Measurements from ENCODE around the gene WNT10A. TPM values are rescaled to one million over a fixed set of nuclear protein-coding genes. Genes with fewer than 3 reads are reported as not detected.

Gene WNT10A
- total and polyA plus RNA-seq, 8 donors = 4.3 to 6.7 TPM; not detected in 6

DNA sequence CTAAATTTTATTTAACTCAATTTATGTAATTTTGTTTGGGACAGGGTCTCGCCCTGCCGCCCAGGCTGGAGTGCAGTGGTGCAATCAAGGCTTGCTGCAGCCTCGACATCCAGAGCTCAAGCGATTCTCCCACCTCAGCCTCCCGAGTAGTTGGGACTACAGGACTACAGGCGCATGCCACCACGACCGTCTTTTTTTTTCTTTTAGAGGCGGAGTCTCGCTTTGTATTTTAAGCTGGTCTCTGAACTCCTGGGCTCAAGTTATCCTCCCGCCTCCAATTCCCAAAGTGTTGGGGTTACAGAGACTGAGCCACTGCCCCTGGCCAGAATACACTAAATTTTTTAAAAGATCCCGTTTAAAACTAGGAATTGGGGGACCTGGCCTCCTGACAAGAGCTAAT, 18.5 kb downstream of the WNT10A start:
- Histone ChIP-seq H3K36me3 (no peaks in the 10 kb centered on the region), H3K4me3 (no peak overlapping the region), H3K27me3 (peaks cover 10 to 98% (median 61%) of the 10 kb centered on the region in 3 donors), H3K9me3 (no peaks in the 10 kb centered on the region), H3K27ac (no peak overlapping the region), H3K4me1 (peaks cover 19 to 30% (median 23%) of the 10 kb centered on the region in 4 donors)
- TF ChIP-seq POLR2AphosphoS5 (IDR thresholded peaks at IDR 0.05) (no peak), POLR2A (IDR thresholded peaks at IDR 0.05) (no peak), EP300 (IDR thresholded peaks at IDR 0.05) (no peak)
- TF ChIP-seq, protein P1, sequence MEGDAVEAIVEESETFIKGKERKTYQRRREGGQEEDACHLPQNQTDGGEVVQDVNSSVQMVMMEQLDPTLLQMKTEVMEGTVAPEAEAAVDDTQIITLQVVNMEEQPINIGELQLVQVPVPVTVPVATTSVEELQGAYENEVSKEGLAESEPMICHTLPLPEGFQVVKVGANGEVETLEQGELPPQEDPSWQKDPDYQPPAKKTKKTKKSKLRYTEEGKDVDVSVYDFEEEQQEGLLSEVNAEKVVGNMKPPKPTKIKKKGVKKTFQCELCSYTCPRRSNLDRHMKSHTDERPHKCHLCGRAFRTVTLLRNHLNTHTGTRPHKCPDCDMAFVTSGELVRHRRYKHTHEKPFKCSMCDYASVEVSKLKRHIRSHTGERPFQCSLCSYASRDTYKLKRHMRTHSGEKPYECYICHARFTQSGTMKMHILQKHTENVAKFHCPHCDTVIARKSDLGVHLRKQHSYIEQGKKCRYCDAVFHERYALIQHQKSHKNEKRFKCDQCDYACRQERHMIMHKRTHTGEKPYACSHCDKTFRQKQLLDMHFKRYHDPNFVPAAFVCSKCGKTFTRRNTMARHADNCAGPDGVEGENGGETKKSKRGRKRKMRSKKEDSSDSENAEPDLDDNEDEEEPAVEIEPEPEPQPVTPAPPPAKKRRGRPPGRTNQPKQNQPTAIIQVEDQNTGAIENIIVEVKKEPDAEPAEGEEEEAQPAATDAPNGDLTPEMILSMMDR (IDR thresholded peaks at IDR 0.05) = no peak
- 24 to 40% (median 30%) methylated on average over 9 to 12 of the region's 12 CpGs for WGBS, 5 donors
- intact Hi-C loops (cut with DNase I; ENCODE audit: low total_unique reads) = no loop called here
- no peak for DNase-seq

DNA sequence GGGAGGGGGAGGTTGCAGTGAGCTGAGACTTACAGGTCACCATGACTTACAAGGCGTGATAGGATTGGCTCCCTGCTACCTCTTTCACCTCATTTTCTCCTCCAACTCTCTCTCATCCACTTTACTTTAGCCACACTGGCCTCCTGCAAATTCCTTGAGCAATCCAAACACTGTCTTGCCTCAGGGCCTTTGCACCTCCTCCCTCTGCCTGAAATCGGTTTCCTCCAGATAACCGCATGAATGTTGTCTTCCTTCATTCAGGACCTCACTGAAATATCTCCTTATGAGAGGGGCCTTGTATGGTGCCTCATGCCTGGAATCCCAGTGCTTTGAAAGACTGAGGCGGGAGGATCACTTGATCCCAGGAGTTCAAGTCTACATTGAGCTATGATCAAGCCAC, 21.8 kb downstream of the WNT10A start:
- intact Hi-C loops (cut with DNase I; ENCODE audit: low total_unique reads) = no loop called here
- Histone ChIP-seq H3K9me3 (no peaks in the 10 kb centered on the region), H3K36me3 (no peaks in the 10 kb centered on the region), H3K27me3 (peaks cover 2 to 91% (median 32%) of the 10 kb centered on the region in 3 donors), H3K4me3 (no peak overlapping the region), H3K27ac (no peak overlapping the region), H3K4me1 (peaks cover 10 to 14% (median 12%) of the 10 kb centered on the region in 4 donors)
- WGBS, 5 donors = 85 to 91% (median 89%) methylated on average over 4 of the region's 4 CpGs
- TF ChIP-seq, protein P1 (IDR thresholded peaks at IDR 0.05) = no peak
- no peak for TF ChIP-seq POLR2AphosphoS5 (IDR thresholded peaks at IDR 0.05)
- TF ChIP-seq POLR2A (IDR thresholded peaks at IDR 0.05) = no peak
- DNase-seq = no peak

DNA sequence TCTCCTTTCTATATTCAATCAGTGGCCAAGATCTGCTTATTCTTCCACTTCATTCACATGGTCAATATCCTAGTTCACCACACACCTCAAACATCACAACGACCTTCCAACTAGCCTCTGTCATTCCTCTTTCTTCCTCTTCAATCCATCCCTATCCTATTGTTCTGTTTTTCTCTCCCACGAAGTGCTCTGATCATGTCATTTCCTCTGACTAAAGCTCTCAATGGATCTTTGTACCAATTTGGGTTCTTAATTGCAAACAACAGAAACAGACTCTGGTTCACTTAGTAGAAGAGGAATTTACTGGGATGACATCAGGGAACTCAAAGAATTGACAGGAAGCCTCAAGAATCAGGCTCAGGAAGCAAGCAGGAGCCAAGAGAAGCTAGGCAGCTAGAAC, 23.5 kb downstream of the WNT10A start:
- TF ChIP-seq POLR2AphosphoS5 (IDR thresholded peaks at IDR 0.05) (no peak), POLR2A (IDR thresholded peaks at IDR 0.05) (no peak), EP300 (IDR thresholded peaks at IDR 0.05) (no peak)
- TF ChIP-seq, protein P1 (IDR thresholded peaks at IDR 0.05) = no peak
- Histone ChIP-seq H3K9me3 (no peaks in the 10 kb centered on the region), H3K36me3 (no peaks in the 10 kb centered on the region), H3K27ac (no peak overlapping the region), H3K4me3 (no peak overlapping the region), H3K4me1 (peaks cover 0 to 11% (median 8%) of the 10 kb centered on the region in 4 donors), H3K27me3 (peaks cover 0 to 74% (median 14%) of the 10 kb centered on the region in 3 donors)
- no peak for DNase-seq
- intact Hi-C loops (cut with DNase I; ENCODE audit: low total_unique reads) = no loop called here
- WGBS, 5 donors = 22 to 43% (median 31%) methylated on average over 2 of the region's 2 CpGs

DNA sequence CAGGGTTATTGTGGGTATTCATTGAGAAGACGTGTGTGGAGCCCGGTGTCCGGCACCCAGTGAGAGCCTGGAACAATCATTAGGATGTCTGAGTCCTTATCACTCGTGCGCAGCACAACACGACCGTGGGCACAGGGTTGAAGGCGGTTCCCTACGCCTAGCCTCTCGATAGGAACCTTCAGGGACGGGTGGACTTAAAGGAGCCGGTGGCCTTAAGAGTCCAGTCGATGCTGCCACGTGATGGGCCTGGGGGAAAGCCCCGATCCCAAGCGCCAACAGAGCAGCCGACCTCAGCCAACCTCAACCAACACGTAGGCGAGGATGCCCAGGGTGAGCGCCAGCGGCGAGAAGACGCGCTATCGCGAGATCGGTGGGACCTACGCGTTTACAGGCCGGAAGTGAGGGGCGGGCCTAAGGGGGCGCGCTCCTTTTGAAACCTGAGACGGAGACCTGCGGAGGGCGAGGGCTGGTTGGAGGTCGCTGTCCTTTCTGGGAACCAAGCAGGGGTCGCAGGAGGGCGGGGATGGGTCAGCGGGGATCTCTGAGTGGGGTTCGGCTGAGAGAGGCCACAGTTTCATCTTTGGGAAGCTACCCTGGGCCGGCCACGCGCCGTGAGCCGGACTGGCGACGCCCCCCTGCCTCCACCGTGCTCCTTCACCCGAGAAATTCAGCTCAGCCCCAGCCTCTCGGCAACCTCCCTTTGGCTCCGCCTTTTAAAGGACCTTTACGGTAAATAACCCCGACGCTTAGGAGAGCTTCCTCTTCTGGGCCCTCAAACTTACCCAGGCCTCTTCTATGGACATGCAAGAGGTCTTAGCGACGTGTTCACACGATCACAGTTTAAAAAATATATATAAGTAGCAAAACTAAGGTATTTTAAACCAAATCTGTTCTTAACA, 28.3 kb downstream of the WNT10A start:
- intact Hi-C loops (cut with DNase I; ENCODE audit: low total_unique reads) = no loop called here
- TF ChIP-seq POLR2A (IDR thresholded peaks at IDR 0.05) (no peak), POLR2AphosphoS5 (IDR thresholded peaks at IDR 0.05) (peak in 1 of 3 donors; percentile 36)
- Histone ChIP-seq H3K4me3 (peak overlapping the region; percentile 51 to 59 (median 56)), H3K36me3 (no peaks in the 10 kb centered on the region), H3K4me1 (peaks cover 0 to 18% (median 14%) of the 10 kb centered on the region in 4 donors), H3K27me3 (peaks cover 0 to 26% (median 0%) of the 10 kb centered on the region in 3 donors), H3K27ac (peak overlapping the region in 3 of 5 donors; percentile 2 to 50 (median 21)), H3K9me3 (no peaks in the 10 kb centered on the region)
- WGBS, 5 donors = 2 to 5% (median 3%) methylated on average over 32 to 58 of the region's 58 CpGs
- peak; percentile 91 to 96 for DNase-seq

Data from stomach (tissue), 9 donors.